Hepatocyte (in vitro differentiated cells): ENCODE results near the gene KIF1B.

Experiments used
- EZH2 ChIP-seq: fragments of 200-600 bp; sonication (generic); IDR thresholded peaks from 2 replicates; pipeline ENCODE4 v1.6.1; 2016; ENCODE audit warnings: antibody characterized with exemption, mild to moderate bottlenecking, borderline replicate concordance
- EZH2phosphoT487 ChIP-seq: fragments of 200-600 bp; sonication (generic); IDR thresholded peaks from one replicate; pipeline ENCODE4 v1.6.1; 2018; ENCODE audit warnings: antibody characterized with exemption, mild to moderate bottlenecking, low read depth, moderate library complexity; ENCODE audit not compliant: unreplicated experiment, severe bottlenecking
- TF ChIP-seq, protein P1 (sequence below): fragments of 200-600 bp; sonication (generic); IDR thresholded peaks from 2 replicates; pipeline ENCODE4 v1.5.1; 2016; ENCODE audit warnings: antibody characterized with exemption, mild to moderate bottlenecking; ENCODE audit not compliant: poor library complexity

DNA sequence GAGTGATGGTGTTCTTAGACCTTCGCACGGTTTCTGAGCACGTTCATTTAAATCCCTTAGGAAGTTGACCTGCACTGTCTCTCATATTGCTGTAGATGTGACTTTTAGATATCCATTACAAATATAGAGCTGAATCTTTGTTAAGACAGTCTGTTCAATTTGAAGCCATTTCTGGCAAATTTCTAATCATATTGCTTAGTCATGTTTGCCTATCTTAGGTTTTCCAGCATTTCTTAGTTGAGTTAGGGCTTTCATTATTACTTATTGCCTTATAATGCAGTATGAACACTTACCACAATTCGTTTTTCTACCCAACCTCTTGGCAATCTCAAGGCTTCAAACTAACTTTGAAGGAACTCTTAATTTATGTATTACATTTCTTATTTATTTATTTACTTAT lies 110.0 kb downstream of the KIF1B start:
- TF ChIP-seq, protein P1, sequence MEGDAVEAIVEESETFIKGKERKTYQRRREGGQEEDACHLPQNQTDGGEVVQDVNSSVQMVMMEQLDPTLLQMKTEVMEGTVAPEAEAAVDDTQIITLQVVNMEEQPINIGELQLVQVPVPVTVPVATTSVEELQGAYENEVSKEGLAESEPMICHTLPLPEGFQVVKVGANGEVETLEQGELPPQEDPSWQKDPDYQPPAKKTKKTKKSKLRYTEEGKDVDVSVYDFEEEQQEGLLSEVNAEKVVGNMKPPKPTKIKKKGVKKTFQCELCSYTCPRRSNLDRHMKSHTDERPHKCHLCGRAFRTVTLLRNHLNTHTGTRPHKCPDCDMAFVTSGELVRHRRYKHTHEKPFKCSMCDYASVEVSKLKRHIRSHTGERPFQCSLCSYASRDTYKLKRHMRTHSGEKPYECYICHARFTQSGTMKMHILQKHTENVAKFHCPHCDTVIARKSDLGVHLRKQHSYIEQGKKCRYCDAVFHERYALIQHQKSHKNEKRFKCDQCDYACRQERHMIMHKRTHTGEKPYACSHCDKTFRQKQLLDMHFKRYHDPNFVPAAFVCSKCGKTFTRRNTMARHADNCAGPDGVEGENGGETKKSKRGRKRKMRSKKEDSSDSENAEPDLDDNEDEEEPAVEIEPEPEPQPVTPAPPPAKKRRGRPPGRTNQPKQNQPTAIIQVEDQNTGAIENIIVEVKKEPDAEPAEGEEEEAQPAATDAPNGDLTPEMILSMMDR = no peak
- TF ChIP-seq EZH2phosphoT487 = no peak
- no peak for TF ChIP-seq EZH2
